Right lobe of liver (tissue), 6 donors: ENCODE measurements around the gene PACRG. TPM values are rescaled to one million over a fixed set of nuclear protein-coding genes. Genes with fewer than 3 reads are reported as not detected.

Experiments
- ATAC-seq, 4 donors: fragments of 200-7000 bp; cut with Tn5 transposase; one replicate each; pipeline ENCODE4 v1.9.1; 2020; ENCODE audit warnings: mild to moderate bottlenecking in 4 of 4, moderate library complexity in 4 of 4
- DNase-seq, 3 donors: peaks; one replicate each; pipeline ENCODE4 v3.0.0-alpha.2; 2020
- H3K27ac ChIP-seq, 3 donors: fragments of 200-600 bp; one replicate each; pipeline ENCODE4 v1.8.0; 2022
- H3K27me3 ChIP-seq, 2 donors: fragments of 200-600 bp; one replicate each; pipeline ENCODE4 v1.8.0; 2022
- H3K36me3 ChIP-seq, 4 donors: fragments of 200-600 bp; sonication (generic) in 1 of 4; one replicate each; pipeline versions ENCODE4 v1.5.1 to v1.8.0; 2017 to 2022; ENCODE audit warnings: control low read depth in 1 of 4
- H3K4me1 ChIP-seq, 4 donors: fragments of 200-600 bp; sonication (generic) in 1 of 4; one replicate each; pipeline versions ENCODE4 v1.5.1 to v1.8.0; 2017 to 2022; ENCODE audit warnings: control low read depth in 1 of 4
- H3K4me3 ChIP-seq, 3 donors: fragments of 200-600 bp; one replicate each; pipeline ENCODE4 v1.8.0; 2022
- H3K9me3 ChIP-seq, 4 donors: fragments of 200-600 bp; sonication (generic) in 1 of 4; one replicate each; pipeline versions ENCODE4 v1.5.1 to v1.8.0; 2017 to 2022; ENCODE audit warnings: control low read depth in 1 of 4
- CTCF ChIP-seq, 4 donors: fragments of 200-600 bp in 3 of 4; fragments of 450-650 bp in 1 of 4; IDR thresholded peaks; one replicate each; pipeline versions ENCODE4 v1.5.1 to v1.8.0; 2016 to 2022; ENCODE audit warnings: antibody characterized with exemption in 4 of 4, mild to moderate bottlenecking in 2 of 4
- POLR2A ChIP-seq: fragments of 450-650 bp; IDR thresholded peaks from one replicate; pipeline ENCODE4 v1.6.1; 2017; ENCODE audit warnings: antibody characterized with exemption, mild to moderate bottlenecking
- WGBS: methylation state at CpG from one replicate; pipeline ENCODE4 v1.1.6; 2018; ENCODE audit warnings: low coverage, low lambda C conversion rate; ENCODE audit not compliant: insufficient coverage; ENCODE audit errors: missing lambda C conversion rate; 5-methylcytosine and 5-hydroxymethylcytosine counted together
- intact Hi-C, 2 donors: fragments of 100-400 bp; cut with DNase I; formaldehyde crosslinking; loops; one replicate each; pipeline versions ENCODE4 v1.11.2 to v1.14.1; 2022
- total RNA-seq, 6 experiments: library from RNA; depleted of rRNA in 2 of 6; stranded (reverse); fragments of >200 nt in 2 of 6; fragmentation: NEBNext Ultra II Directional in 3 of 6; extraction: Animal tissue kit (Norgen Biotek cat#: 25700) in 3 of 6; gene quantifications; one replicate each; pipeline versions ENCODE4 v1.1.0 to v1.2.4, GENCODE V29; 2016 to 2023
- donor health status: DM: no; HTN: yes; CAD: no.
- donor health status: DM: no; HTN: no; CAD: no.
- donor health status: DM: no; HTN: no; CAD: no.
- donor health status: DM: no; HTN: yes; CAD: no.
- donor health status: DM: no; HTN: yes; CAD: no.

The PACRG gene
- total RNA-seq, 6 experiments from 2014 or later = 0.25 to 5.3 (median 2.7) TPM

- peak; percentile 46 to 92 (median 73) for DNase-seq
- Histone ChIP-seq H3K9me3 (peaks cover 0 to 3% (median 0%) of the 10 kb centered on the region in 4 donors), H3K27ac (peak overlapping the region in 1 of 3 donors; percentile 41), H3K4me3 (peak overlapping the region in 1 of 3 donors; percentile 11), H3K27me3 (no peaks in the 10 kb centered on the region), H3K4me1 (peaks cover 0 to 4% (median 2%) of the 10 kb centered on the region in 4 donors), H3K36me3 (no peaks in the 10 kb centered on the region)
- peak in 3 of 4 donors; percentile 12 to 38 (median 23) for TF ChIP-seq CTCF (IDR thresholded peaks at IDR 0.05)
- no peak for TF ChIP-seq POLR2A
- WGBS = 64% methylated on average over 13 of the region's 13 CpGs
- intact Hi-C loops = no loop called here
- peak; percentile 87 to 96 (median 92) for ATAC-seq
Observed at GRCh38 chr6:163263998-163264661, 536.4 kb downstream of the PACRG start.

- H3K27me3 ChIP-seq = no peaks in the 10 kb centered on the region
- ATAC-seq (peak; percentile 84 to 89 (median 86)), DNase-seq (no peak)
- WGBS = 40% methylated on average over 5 of the region's 6 CpGs
- TF ChIP-seq POLR2A (no peak), CTCF (IDR thresholded peaks at IDR 0.05) (no peak)
- H3K36me3 ChIP-seq = no peaks in the 10 kb centered on the region
- peaks cover 0 to 3% (median 0%) of the 10 kb centered on the region in 4 donors for H3K9me3 ChIP-seq
- H3K27ac ChIP-seq = peak overlapping the region in 1 of 3 donors; percentile 41
- H3K4me1 ChIP-seq = peaks cover 0 to 4% (median 2%) of the 10 kb centered on the region in 4 donors
- intact Hi-C loops = no loop called here
- H3K4me3 ChIP-seq = peak overlapping the region in 1 of 3 donors; percentile 11
Observed at GRCh38 chr6:163264662-163265035, 536.9 kb downstream of the PACRG start.

GRCh38 chr6:163281634-163282033 lies 553.9 kb downstream of the PACRG start:
- Histone ChIP-seq H3K4me1 (no peaks in the 10 kb centered on the region), H3K27me3 (no peaks in the 10 kb centered on the region), H3K9me3 (no peaks in the 10 kb centered on the region), H3K36me3 (no peaks in the 10 kb centered on the region), H3K4me3 (no peak overlapping the region), H3K27ac (no peak overlapping the region)
- ATAC-seq = no peak
- intact Hi-C loops = no loop called here
- no peak for DNase-seq
- TF ChIP-seq POLR2A = no peak
- WGBS = 100% methylated on average over 1 of the region's 1 CpG

- DNase-seq (no peak), ATAC-seq (peak in 1 of 4 donors; percentile 70)
- Histone ChIP-seq H3K27me3 (no peaks in the 10 kb centered on the region), H3K9me3 (no peaks in the 10 kb centered on the region), H3K4me3 (no peak overlapping the region), H3K36me3 (no peaks in the 10 kb centered on the region), H3K4me1 (no peaks in the 10 kb centered on the region), H3K27ac (no peak overlapping the region)
- TF ChIP-seq POLR2A = no peak
- no peak for TF ChIP-seq CTCF (IDR thresholded peaks at IDR 0.05)
- intact Hi-C loops = no loop called here
Observed at GRCh38 chr6:163282672-163283071, 554.9 kb downstream of the PACRG start.

GRCh38 chr6:163284151-163284550 lies 556.4 kb downstream of the PACRG start:
- 55% methylated on average over 5 of the region's 5 CpGs for WGBS

More at GRCh38 chr6:163284151-163284550, 556.4 kb downstream of the PACRG start:
- H3K36me3 ChIP-seq = no peaks in the 10 kb centered on the region
- intact Hi-C loops = no loop called here
- H3K27ac ChIP-seq = no peak overlapping the region
- DNase-seq (peak in 1 of 3 donors; percentile 59), ATAC-seq (peak; percentile 30 to 76 (median 61))
- no peaks in the 10 kb centered on the region for H3K4me1 ChIP-seq
- no peaks in the 10 kb centered on the region for H3K27me3 ChIP-seq
- H3K4me3 ChIP-seq = no peak overlapping the region
- no peak for TF ChIP-seq POLR2A
- no peak for TF ChIP-seq CTCF (IDR thresholded peaks at IDR 0.05)
- H3K9me3 ChIP-seq = no peaks in the 10 kb centered on the region
